ENCODE data around the gene DRICH1. TPM values are rescaled to one million over a fixed set of nuclear protein-coding genes. Genes with fewer than 3 reads are reported as not detected.

The DRICH1 gene
- total RNA-seq (2014; rRNA removed) (0.15 TPM in 1 of 2 replicates, not detected in the other), Bru-seq, nascent RNA (percentile 37 among the genes with signal in this experiment), BruChase-seq, experiment 1, labeled RNA remaining after a 6-hour chase (percentile 40 among the genes with signal in this experiment), BruChase-seq, experiment 2, labeled RNA remaining after a 2-hour chase (percentile 36 among the genes with signal in this experiment)
- long read RNA-seq, result 0 reads

GRCh38 chr22:23632178-23632577 is at the start of gene DRICH1:
DRICH1 (minus strand) TSS chr22:23632321; CDS start chr22:23632023, 298 bp downstream.
- CTCF ChIA-PET, result no interaction called here
- peak; percentile 33 for ATAC-seq

GRCh38 chr22:23681026-23681809 is 49.1 kb upstream of the DRICH1 start:
- DNase-seq (no peak), ATAC-seq (no peak)
- intact Hi-C loops (cut with micrococcal nuclease), result no loop called here
- Histone ChIP-seq H3K27me3 (ENCODE audit: low read length) (no peaks in the 10 kb centered on the region), H3K4me2 (ENCODE audit: low read length) (no peak overlapping the region), H3K4me3 (ENCODE audit: low read length) (no peak overlapping the region), H3K9me2 (replicated peaks; ENCODE audit: low read length) (no peaks in the 10 kb centered on the region), H3K36me3 (ENCODE audit: low read depth, low read length) (no peaks in the 10 kb centered on the region), H3K79me2 (ENCODE audit: low read length) (no peaks in the 10 kb centered on the region), H4K20me1 (ENCODE audit: low read length) (no peaks in the 10 kb centered on the region), H3K9ac (ENCODE audit: low read length) (no peak overlapping the region), H3F3A (ENCODE audit: low read length, unreplicated experiment) (no peaks in the 10 kb centered on the region), H2AFZ (ENCODE audit: low read length) (no peak overlapping the region), H3K4me1 (ENCODE audit: insufficient read depth, low read length) (no peaks in the 10 kb centered on the region), H3K9me3 (ENCODE audit: low read length) (no peaks in the 10 kb centered on the region), H3K27ac (ENCODE audit: low read length) (no peak overlapping the region)
- POLR2A ChIA-PET (ENCODE audit: unreplicated experiment), result no interaction called here
- no peak for TF ChIP-seq EZH2 (IDR thresholded peaks at IDR 0.05; ENCODE audit: low read length, unreplicated experiment)
- TF ChIP-seq CTCF (conservative IDR thresholded peaks at IDR 0.05; ENCODE audit: low read depth, low read length), result no peak
- TF ChIP-seq EZH2phosphoT487 (IDR thresholded peaks at IDR 0.05; ENCODE audit: borderline replicate concordance, low read length), result no peak
- no TSS peak for BruUV-seq (replicated peaks)
- CTCF ChIA-PET, result no interaction called here

More at GRCh38 chr22:23632178-23632577, at the start of gene DRICH1:
- BruUV-seq (replicated peaks), result no TSS peak
- Histone ChIP-seq H2AFZ (ENCODE audit: low read length) (no peak within 1 kb of the TSS), H3K9me2 (replicated peaks; ENCODE audit: low read length) (no peaks in the 10 kb centered on the region), H3K4me2 (ENCODE audit: low read length) (no peak within 1 kb of the TSS), H3K27ac (ENCODE audit: low read length) (no peak within 1 kb of the TSS), H3K9me3 (ENCODE audit: low read length) (no peaks in the 10 kb centered on the region), H3K4me3 (ENCODE audit: low read length) (no peak within 1 kb of the TSS), H3K9ac (ENCODE audit: low read length) (no peak within 1 kb of the TSS), H3K27me3 (ENCODE audit: low read length) (no peaks in the 10 kb centered on the region), H3K4me1 (ENCODE audit: insufficient read depth, low read length) (no peaks in the 10 kb centered on the region; the same call in 1 of the 2 replicates), H3F3A (ENCODE audit: low read length, unreplicated experiment) (no peaks in the 10 kb centered on the region), H4K20me1 (ENCODE audit: low read length) (no peaks in the 10 kb centered on the region), H3K36me3 (ENCODE audit: low read depth, low read length) (no peaks in the 10 kb centered on the region), H3K79me2 (ENCODE audit: low read length) (no peaks in the 10 kb centered on the region)
- peak; percentile 32 for DNase-seq
- intact Hi-C loops (cut with micrococcal nuclease), result no loop called here
- POLR2A ChIA-PET (ENCODE audit: unreplicated experiment), result no interaction called here
- TF ChIP-seq CTCF (conservative IDR thresholded peaks at IDR 0.05; ENCODE audit: low read depth, low read length) (no peak), EZH2phosphoT487 (IDR thresholded peaks at IDR 0.05; ENCODE audit: borderline replicate concordance, low read length) (no peak), EZH2 (IDR thresholded peaks at IDR 0.05; ENCODE audit: low read length, unreplicated experiment) (no peak)

- CTCF ChIA-PET, result no interaction called here
- intact Hi-C loops (cut with micrococcal nuclease), result no loop called here
- no peak for DNase-seq
- Histone ChIP-seq H4K20me1 (ENCODE audit: low read length) (no peaks in the 10 kb centered on the region), H3K9me3 (ENCODE audit: low read length) (no peaks in the 10 kb centered on the region), H3K27ac (ENCODE audit: low read length) (no peak overlapping the region), H3F3A (ENCODE audit: low read length, unreplicated experiment) (no peaks in the 10 kb centered on the region), H3K79me2 (ENCODE audit: low read length) (no peaks in the 10 kb centered on the region), H3K9ac (ENCODE audit: low read length) (no peak overlapping the region), H3K4me1 (ENCODE audit: insufficient read depth, low read length) (no peaks in the 10 kb centered on the region), H3K27me3 (ENCODE audit: low read length) (no peaks in the 10 kb centered on the region), H3K4me2 (ENCODE audit: low read length) (no peak overlapping the region), H2AFZ (ENCODE audit: low read length) (no peak overlapping the region), H3K9me2 (replicated peaks; ENCODE audit: low read length) (no peaks in the 10 kb centered on the region), H3K4me3 (ENCODE audit: low read length) (no peak overlapping the region), H3K36me3 (ENCODE audit: low read depth, low read length) (no peaks in the 10 kb centered on the region)
- no peak for ATAC-seq
- POLR2A ChIA-PET (ENCODE audit: unreplicated experiment), result interaction anchor here (0.6 kb wide), 1 partner anchor 179 kb away, joined by 4 read pairs; the partner anchor contains the start of gene SLC2A11
- BruUV-seq (replicated peaks), result no TSS peak
- TF ChIP-seq EZH2 (IDR thresholded peaks at IDR 0.05; ENCODE audit: low read length, unreplicated experiment) (no peak), EZH2phosphoT487 (IDR thresholded peaks at IDR 0.05; ENCODE audit: borderline replicate concordance, low read length) (no peak), CTCF (conservative IDR thresholded peaks at IDR 0.05; ENCODE audit: low read depth, low read length) (no peak)
Observed at GRCh38 chr22:23678133-23678532, 46.0 kb upstream of the DRICH1 start.

Measured in PC-3 (cell line).